Spleen (tissue), 11 donors: ENCODE data around the gene ROR1. TPM values are rescaled to one million over a fixed set of nuclear protein-coding genes. Genes with fewer than 3 reads are reported as not detected.

Experiments used
- DNase-seq: peaks from one replicate; pipeline ENCODE4 v3.0.0-alpha.2; 2020
- H3K27ac ChIP-seq, 8 donors: fragments of 200-600 bp; sonication (generic) in 7 of 8; 1 replicate in 4 of 8; 2 replicates in 4 of 8; pipeline versions ENCODE4 v1.5.0 to v1.8.0; 2016 to 2021; ENCODE audit warnings: inconsistent platforms in 4 of 8, mild to moderate bottlenecking in 4 of 8, moderate library complexity in 1 of 8
- H3K27me3 ChIP-seq, 7 donors: fragments of 200-600 bp; sonication (generic) in 6 of 7; replicated peaks in 1 of 7; 1 replicate in 4 of 7; 2 replicates in 3 of 7; pipeline versions ENCODE4 v1.5.0 to v1.8.0; 2016 to 2021; ENCODE audit warnings: inconsistent platforms in 3 of 7, mild to moderate bottlenecking in 1 of 7
- H3K36me3 ChIP-seq, 6 donors: fragments of 200-600 bp; sonication (generic) in 5 of 6; 1 replicate in 4 of 6; 2 replicates in 2 of 6; pipeline versions ENCODE4 v1.5.0 to v1.8.0; 2016 to 2021; ENCODE audit warnings: inconsistent platforms in 2 of 6
- H3K4me1 ChIP-seq, 6 donors: fragments of 200-600 bp; sonication (generic) in 5 of 6; 1 replicate in 3 of 6; 2 replicates in 3 of 6; pipeline versions ENCODE4 v1.5.0 to v1.8.0; 2016 to 2021; ENCODE audit warnings: inconsistent platforms in 3 of 6
- H3K4me3 ChIP-seq, 8 donors: fragments of 200-600 bp; sonication (generic) in 7 of 8; 1 replicate in 4 of 8; 2 replicates in 4 of 8; pipeline versions ENCODE4 v1.5.0 to v1.8.0; 2016 to 2021; ENCODE audit warnings: inconsistent platforms in 4 of 8, mild to moderate bottlenecking in 4 of 8, moderate library complexity in 2 of 8
- H3K9me3 ChIP-seq, 8 donors: fragments of 200-600 bp; sonication (generic) in 7 of 8; 1 replicate in 4 of 8; 2 replicates in 4 of 8; pipeline versions ENCODE4 v1.5.0 to v1.8.0; 2016 to 2021; ENCODE audit warnings: inconsistent platforms in 4 of 8
- CTCF ChIP-seq, 11 experiments: fragments of 200-600 bp in 7 of 11; fragments of 450-650 bp in 4 of 11; sonication (generic) in 4 of 11; IDR thresholded peaks in 8 of 11; conservative IDR thresholded peaks in 3 of 11; 1 replicate in 7 of 11; 2 replicates in 4 of 11; pipeline versions ENCODE4 v1.4.0 to v1.8.0; 2016 to 2021; ENCODE audit warnings: antibody characterized with exemption in 11 of 11, inconsistent platforms in 4 of 11, mild to moderate bottlenecking in 1 of 11
- POLR2A ChIP-seq, 3 donors: fragments of 450-650 bp; IDR thresholded peaks; one replicate each; pipeline ENCODE4 v1.5.1; 2017; ENCODE audit warnings: antibody characterized with exemption in 3 of 3, mild to moderate bottlenecking in 1 of 3
- POLR2AphosphoS5 ChIP-seq, 3 donors: sonication (generic); formaldehyde crosslinking; IDR thresholded peaks; one replicate each; pipeline ENCODE4 v1.5.1; 2017; ENCODE audit warnings: antibody characterized with exemption in 3 of 3
- WGBS, 5 donors: extraction: QIAGEN DNeasy Blood & Tissue Kit in 3 of 5; methylation state at CpG; one replicate each; pipeline versions ENCODE4 v1.1.5 to v1.1.7; 2013 to 2018; 5-methylcytosine and 5-hydroxymethylcytosine counted together
- intact Hi-C: fragments of 100-400 bp; cut with DNase I; formaldehyde crosslinking; loops from one replicate; pipeline ENCODE4 v1.15.0; 2023; ENCODE audit warnings: low total_unique reads
- polyA plus RNA-seq, 3 donors: library from polyadenylated mRNA; stranded (reverse); fragments of 200-250 nt; gene quantifications; one replicate each; pipeline ENCODE4 v1.2.1, GENCODE V29; 2013
- total RNA-seq, 7 donors: library from RNA; depleted of rRNA in 3 of 7; stranded (reverse); fragments of >200 nt in 3 of 7; fragmentation: NEBNext Ultra II Directional in 4 of 7; extraction: Animal tissue kit (Norgen Biotek cat#: 25700) in 4 of 7; gene quantifications; one replicate each; pipeline versions ENCODE4 v1.1.0 to v1.2.1, GENCODE V29; 2016 to 2021
- donor health status: healthy with polysubstance abuse.
- donor health status: DM: no; HTN: no; CAD: no; lungs with moderate emphysema.
- donor health status: DM: no; HTN: no; CAD: no.
- donor health status: Bipolar disorder and iron deficiency.
- donor health status: healthy.
- donor health status: DM: no; HTN: no; CAD: no.
- donor health status: DM: yes; HTN: yes; CAD: no.

The ROR1 gene
- total and polyA plus RNA-seq, 10 donors, result 0.43 to 12.3 (median 6.4) TPM

- no peak for DNase-seq
- 73 to 91% (median 82%) methylated on average over 1 of the region's 1 CpG for WGBS, 5 donors
- H3K4me1 ChIP-seq, result no peaks in the 10 kb centered on the region
- H3K9me3 ChIP-seq, result peaks cover 0 to 22% (median 13%) of the 10 kb centered on the region in 8 donors
- H3K27ac ChIP-seq, result no peak overlapping the region
- intact Hi-C loops, result no loop called here
- H3K4me3 ChIP-seq, result no peak overlapping the region
- no peaks in the 10 kb centered on the region for H3K36me3 ChIP-seq
- no peaks in the 10 kb centered on the region for H3K27me3 ChIP-seq
- TF ChIP-seq POLR2AphosphoS5 (IDR thresholded peaks at IDR 0.05) (no peak), POLR2A (IDR thresholded peaks at IDR 0.05) (no peak), CTCF (IDR thresholded peaks at IDR 0.05 in 8 of 11, conservative IDR thresholded peaks at IDR 0.05 in 3 of 11) (no peak)
Observed at GRCh38 chr1:63855942-63856341, 82.1 kb downstream of the ROR1 start.

GRCh38 chr1:63856924-63857323, 83.1 kb downstream of the ROR1 start:
- Histone ChIP-seq H3K4me1 (no peaks in the 10 kb centered on the region), H3K36me3 (no peaks in the 10 kb centered on the region), H3K27ac (no peak overlapping the region), H3K9me3 (peaks cover 0 to 22% (median 13%) of the 10 kb centered on the region in 8 donors), H3K27me3 (no peaks in the 10 kb centered on the region), H3K4me3 (no peak overlapping the region)
- intact Hi-C loops, result no loop called here
- TF ChIP-seq POLR2A (IDR thresholded peaks at IDR 0.05) (no peak), CTCF (IDR thresholded peaks at IDR 0.05 in 8 of 11, conservative IDR thresholded peaks at IDR 0.05 in 3 of 11) (no peak), POLR2AphosphoS5 (IDR thresholded peaks at IDR 0.05) (no peak)
- DNase-seq, result no peak
- WGBS, 5 donors, result 87 to 93% (median 92%) methylated on average over 4 of the region's 4 CpGs

GRCh38 chr1:63857478-63857877, 83.7 kb downstream of the ROR1 start:
- WGBS, 5 donors, result 59 to 74% (median 69%) methylated on average over 2 of the region's 2 CpGs
- TF ChIP-seq POLR2A (IDR thresholded peaks at IDR 0.05), result no peak
- TF ChIP-seq POLR2AphosphoS5 (IDR thresholded peaks at IDR 0.05), result no peak
- no peak for TF ChIP-seq CTCF (IDR thresholded peaks at IDR 0.05 in 8 of 11, conservative IDR thresholded peaks at IDR 0.05 in 3 of 11)
- Histone ChIP-seq H3K4me3 (no peak overlapping the region), H3K36me3 (no peaks in the 10 kb centered on the region), H3K9me3 (peaks cover 0 to 22% (median 13%) of the 10 kb centered on the region in 8 donors), H3K4me1 (no peaks in the 10 kb centered on the region), H3K27ac (no peak overlapping the region), H3K27me3 (no peaks in the 10 kb centered on the region)
- no peak for DNase-seq
- intact Hi-C loops, result no loop called here

- Histone ChIP-seq H3K9me3 (peaks cover 0 to 22% (median 13%) of the 10 kb centered on the region in 8 donors), H3K27me3 (no peaks in the 10 kb centered on the region), H3K27ac (no peak overlapping the region), H3K4me3 (no peak overlapping the region), H3K4me1 (no peaks in the 10 kb centered on the region), H3K36me3 (no peaks in the 10 kb centered on the region)
- TF ChIP-seq POLR2AphosphoS5 (IDR thresholded peaks at IDR 0.05), result no peak
- no peak for TF ChIP-seq CTCF (IDR thresholded peaks at IDR 0.05 in 8 of 11, conservative IDR thresholded peaks at IDR 0.05 in 3 of 11)
- no peak for TF ChIP-seq POLR2A (IDR thresholded peaks at IDR 0.05)
- intact Hi-C loops, result no loop called here
- no peak for DNase-seq
Observed at GRCh38 chr1:63858153-63858552, 84.3 kb downstream of the ROR1 start.
